Fibroblast of mammary gland (primary cell): Measurements from ENCODE around the gene RGL3.
"Not testable (repeated sequence)": the region's sequence is repeated elsewhere in the genome, so short reads cannot be mapped to it uniquely, and the experiment has no call there.

Source experiments
- DNase-seq: peaks from one replicate; pipeline ENCODE4 v3.0.0-alpha.2; 2010; ENCODE audit warnings: low read depth
- H3K4me3 ChIP-seq: 2 replicates; pipeline ENCODE4 v1.5.1; 2011; ENCODE audit warnings: low read depth, mild to moderate bottlenecking, low read length, moderate library complexity; ENCODE audit not compliant: control insufficient read depth
- TF ChIP-seq, protein P1 (sequence below): conservative IDR thresholded peaks from 2 replicates; pipeline ENCODE4 v1.5.1; 2011; ENCODE audit warnings: low read depth, low read length, inconsistent platforms; ENCODE audit not compliant: control insufficient read depth, insufficient read depth

Gene RGL3

DNA sequence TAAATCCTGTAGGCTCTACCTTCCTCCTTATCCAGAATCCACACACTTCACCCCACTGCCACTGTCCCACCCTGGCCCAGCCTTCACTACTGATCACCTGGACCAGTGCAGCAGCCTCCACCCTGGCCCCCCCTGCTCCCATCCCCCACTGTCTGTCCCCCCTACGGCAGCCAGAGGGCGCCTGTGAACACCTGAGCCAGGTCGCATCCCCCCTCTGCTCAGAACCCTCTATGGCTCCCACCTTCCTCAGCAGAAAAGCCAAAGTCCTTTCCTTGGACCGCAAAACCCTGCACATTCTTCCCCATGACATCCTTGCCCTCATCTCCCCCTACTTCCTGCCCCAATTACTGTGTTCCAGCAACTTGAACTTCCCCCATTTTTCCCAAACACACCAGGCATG, 41.1 kb upstream of the RGL3 start:
- no peak for DNase-seq
- no peak overlapping the region for H3K4me3 ChIP-seq
- TF ChIP-seq, protein P1, sequence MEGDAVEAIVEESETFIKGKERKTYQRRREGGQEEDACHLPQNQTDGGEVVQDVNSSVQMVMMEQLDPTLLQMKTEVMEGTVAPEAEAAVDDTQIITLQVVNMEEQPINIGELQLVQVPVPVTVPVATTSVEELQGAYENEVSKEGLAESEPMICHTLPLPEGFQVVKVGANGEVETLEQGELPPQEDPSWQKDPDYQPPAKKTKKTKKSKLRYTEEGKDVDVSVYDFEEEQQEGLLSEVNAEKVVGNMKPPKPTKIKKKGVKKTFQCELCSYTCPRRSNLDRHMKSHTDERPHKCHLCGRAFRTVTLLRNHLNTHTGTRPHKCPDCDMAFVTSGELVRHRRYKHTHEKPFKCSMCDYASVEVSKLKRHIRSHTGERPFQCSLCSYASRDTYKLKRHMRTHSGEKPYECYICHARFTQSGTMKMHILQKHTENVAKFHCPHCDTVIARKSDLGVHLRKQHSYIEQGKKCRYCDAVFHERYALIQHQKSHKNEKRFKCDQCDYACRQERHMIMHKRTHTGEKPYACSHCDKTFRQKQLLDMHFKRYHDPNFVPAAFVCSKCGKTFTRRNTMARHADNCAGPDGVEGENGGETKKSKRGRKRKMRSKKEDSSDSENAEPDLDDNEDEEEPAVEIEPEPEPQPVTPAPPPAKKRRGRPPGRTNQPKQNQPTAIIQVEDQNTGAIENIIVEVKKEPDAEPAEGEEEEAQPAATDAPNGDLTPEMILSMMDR = peak; percentile 24

GRCh38 chr19:11458912-11459311, 39.8 kb upstream of the RGL3 start:
- DNase-seq, H3K4me3 ChIP-seq: not testable (repeated sequence)

DNA sequence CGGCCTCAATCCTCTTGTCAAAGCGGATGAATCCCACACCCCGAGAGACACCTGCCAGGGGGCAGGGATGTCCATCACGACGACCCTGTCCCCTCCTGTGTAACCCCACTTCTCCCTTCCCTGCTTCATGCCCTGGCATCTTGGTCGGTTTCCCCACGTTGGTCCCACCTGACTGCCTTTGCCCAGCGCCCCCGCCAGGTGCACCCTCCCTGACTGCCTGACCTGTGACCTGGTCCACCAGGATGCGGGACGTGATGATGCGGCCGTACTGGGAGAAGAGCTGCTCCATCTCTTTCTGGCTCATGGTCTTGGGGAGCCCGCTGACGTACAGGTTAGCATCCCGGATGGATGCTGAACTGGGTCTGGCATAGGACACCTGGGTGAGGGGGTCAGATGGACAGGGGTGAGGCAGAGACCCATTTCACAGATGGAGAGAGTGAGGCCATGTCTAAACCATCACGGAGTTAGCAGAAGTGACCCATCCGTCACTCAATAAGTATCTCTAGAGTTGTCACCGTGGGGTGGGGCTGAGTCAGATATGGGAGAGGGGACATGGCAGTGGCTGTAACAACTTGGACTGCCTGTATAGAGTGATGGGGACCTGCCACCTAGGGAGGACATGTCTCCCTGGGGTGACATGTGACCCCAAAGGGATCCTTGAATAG, 39.3 kb upstream of the RGL3 start:
- TF ChIP-seq, protein P1 = no peak
- no peak overlapping the region for H3K4me3 ChIP-seq
- no peak for DNase-seq

GRCh38 chr19:11457831-11458230, 38.7 kb upstream of the RGL3 start:
- no peak for DNase-seq
- no peak overlapping the region for H3K4me3 ChIP-seq
- TF ChIP-seq, protein P1 = no peak

- DNase-seq = no peak
- no peak overlapping the region for H3K4me3 ChIP-seq
These were observed 38.0 kb upstream of the RGL3 start for GRCh38 chr19:11457115-11457514.

DNA sequence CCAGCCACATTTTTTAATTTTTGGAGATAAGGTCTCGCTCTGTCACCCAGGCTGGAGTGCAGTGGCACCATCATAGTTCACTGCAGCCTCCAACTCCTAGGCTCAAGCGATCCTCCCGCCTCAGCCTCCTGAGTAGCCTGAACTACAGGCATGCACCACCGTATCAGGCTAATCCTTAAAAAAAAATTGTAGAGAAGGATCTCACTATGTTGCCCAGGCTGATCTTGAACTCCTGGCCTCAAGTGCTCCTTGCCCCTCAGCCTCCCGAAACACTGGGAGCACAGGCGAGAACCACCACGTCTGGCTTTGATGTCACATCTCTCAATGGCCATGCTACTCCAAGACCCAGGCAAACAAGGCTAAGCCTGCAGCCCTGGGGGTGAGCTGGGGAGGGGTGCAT, 37.5 kb upstream of the RGL3 start:
- TF ChIP-seq, protein P1 = no peak
- no peak overlapping the region for H3K4me3 ChIP-seq
- DNase-seq = no peak

More at GRCh38 chr19:11457115-11457514, 38.0 kb upstream of the RGL3 start:
- TF ChIP-seq, protein P1 = no peak

DNA sequence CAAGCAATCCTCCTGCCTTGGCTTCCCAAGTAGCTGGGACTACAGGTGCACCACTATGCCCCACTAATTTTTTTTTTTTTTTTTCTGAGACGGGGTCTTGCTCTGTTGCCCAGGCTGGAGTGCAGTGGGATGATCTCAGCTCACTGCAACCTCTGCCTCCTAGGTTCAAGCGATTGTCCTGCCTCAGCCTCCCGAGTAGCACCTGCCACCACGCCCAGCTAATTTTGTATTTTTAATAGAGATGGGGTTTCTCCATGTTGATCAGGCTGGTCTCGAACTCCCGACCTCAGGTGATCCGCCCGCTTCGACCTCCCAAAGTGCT, 36.1 kb upstream of the RGL3 start:
- not testable (repeated sequence) for H3K4me3 ChIP-seq, DNase-seq
